GM19043 (cell line): ENCODE measurements around the gene FGGY.

Experiments used
- ATAC-seq: cut with Tn5 transposase; IDR thresholded peaks from one replicate; pipeline ENCODE4 v1.9.1; 2021; ENCODE audit warnings: low read depth; ENCODE audit not compliant: unreplicated experiment

FGGY gene

DNA sequence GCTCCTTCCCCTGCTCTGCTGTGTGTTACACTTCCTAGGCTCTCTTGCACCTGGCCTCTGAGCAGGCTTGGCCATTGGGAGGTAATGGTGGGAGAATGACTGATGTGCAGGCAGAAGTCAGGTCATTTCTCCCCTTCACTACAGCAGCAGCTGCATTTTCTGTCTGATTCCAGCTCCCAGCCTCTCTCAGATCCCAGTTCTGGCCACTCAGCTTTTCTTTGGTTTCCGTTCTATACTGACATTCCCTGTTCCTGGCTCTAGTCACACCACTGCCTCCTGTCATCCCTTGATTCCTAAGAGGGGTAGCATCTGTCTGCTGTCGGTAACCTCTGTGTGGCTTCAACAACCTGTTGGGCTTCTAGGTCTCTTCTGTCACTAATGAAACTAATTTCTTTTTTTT lies 390.2 kb downstream of the FGGY start:
- ATAC-seq, result no peak

DNA sequence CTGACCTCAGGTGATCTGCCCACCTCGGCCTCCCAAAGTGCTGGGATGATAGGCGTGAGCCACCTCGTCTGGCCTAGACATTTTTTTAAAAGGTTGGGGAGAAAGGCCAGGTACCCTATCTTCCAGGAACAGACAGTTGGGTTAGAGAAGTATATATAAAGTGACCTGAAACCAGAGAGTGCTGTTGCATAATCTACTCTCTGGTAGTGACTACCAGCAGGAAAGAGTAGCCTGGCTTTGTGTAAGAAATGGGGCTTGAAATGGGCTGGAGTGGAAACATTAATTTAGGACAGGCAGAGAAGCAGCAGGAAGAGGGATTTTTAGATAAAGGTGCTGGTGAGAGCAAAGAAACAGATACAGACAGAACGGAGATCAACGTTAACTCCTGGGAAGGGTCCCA lies 392.1 kb downstream of the FGGY start:
- no peak for ATAC-seq

DNA sequence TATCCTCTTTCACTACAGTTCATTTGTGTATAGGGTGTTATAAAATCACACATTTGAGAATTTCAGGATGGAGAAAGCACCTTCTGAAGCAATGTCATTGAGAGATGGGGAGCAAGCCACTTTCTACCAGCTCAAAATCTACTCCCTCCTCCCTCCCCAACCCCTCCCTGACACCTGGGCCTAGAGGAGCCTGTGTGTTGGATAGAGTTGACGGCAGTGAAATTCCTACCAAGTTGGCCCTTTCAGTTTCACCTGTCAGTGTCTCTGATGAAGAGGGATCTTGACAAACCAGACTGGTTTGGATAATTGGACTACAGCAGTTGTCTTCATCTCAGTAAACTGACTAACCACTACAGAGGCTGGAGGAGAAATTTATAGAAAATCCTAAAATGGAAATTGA lies 392.8 kb downstream of the FGGY start:
- no peak for ATAC-seq

DNA sequence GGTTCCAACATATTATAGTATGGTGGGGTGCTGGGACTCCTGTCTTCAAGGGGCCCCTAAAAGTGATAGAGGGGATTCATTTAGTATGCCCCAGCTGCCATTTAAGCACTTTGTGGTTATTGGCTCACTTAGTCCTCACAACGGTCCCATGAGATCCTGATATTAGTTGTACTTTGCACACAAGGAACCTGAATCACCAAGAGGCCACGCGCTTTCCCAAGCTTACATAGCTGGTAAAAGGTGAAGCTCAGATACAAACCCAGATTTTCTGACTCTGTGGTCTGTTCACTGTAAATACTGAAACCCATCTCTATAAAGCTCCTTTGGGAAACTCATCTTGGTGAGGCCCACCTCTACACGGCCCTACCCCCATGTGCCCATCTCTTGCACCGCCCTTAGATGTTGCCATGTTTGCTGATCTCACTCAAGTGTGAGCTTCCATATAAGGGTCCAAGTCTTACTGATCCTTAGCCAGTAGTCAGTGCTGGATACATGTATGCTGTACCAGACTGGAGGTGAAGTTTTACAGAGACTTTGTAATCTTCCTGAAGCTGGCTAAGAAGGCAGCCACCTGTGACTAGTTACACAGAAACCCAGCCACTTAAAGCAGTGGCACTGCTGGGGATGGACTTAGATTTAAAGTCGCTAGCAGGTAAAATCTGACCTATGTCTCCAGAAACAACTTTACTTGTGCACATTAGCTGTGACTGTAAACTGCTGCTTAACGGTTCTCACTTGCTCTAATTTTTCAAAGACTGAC lies 393.5 kb downstream of the FGGY start:
- ATAC-seq, result no peak

DNA sequence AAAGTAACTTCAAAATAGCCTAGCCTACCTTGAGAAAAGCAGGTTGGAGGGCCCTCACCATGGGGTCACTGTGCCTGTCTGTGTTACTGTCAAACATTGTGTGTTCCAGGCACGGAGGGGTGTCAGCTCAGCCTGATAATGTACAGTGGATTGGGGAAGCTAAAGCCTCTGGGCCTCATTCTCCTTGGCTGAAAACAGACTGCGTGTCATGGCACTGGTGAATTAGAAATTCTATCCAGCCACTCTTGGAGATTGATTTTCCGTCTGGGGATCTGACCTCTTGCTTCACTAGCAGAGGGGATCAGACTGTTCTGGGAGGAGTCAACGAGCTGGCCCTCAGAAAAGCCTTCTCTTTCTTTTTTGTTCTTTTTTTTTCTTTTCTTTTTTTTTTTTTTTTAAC lies 394.4 kb downstream of the FGGY start:
- ATAC-seq, result no peak

DNA sequence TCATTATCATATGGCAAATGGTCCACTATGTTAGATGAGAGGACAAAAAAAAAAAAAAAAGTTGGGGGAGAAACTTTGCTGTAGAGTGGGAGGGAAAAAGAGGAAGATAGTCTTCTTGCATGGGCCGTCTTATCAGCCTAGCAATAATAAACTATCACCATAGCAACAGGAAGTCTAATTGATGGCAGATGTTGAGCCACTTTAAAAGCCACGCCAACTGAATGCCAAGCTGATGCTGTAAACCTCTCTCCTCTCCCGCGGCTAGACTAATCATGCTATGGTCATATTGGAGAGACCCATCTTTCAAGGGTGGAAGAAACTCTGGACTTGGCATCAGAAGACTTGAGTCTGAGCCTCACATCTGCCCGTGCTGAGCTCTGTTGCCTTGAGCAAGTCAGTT lies 395.7 kb downstream of the FGGY start:
- no peak for ATAC-seq

DNA sequence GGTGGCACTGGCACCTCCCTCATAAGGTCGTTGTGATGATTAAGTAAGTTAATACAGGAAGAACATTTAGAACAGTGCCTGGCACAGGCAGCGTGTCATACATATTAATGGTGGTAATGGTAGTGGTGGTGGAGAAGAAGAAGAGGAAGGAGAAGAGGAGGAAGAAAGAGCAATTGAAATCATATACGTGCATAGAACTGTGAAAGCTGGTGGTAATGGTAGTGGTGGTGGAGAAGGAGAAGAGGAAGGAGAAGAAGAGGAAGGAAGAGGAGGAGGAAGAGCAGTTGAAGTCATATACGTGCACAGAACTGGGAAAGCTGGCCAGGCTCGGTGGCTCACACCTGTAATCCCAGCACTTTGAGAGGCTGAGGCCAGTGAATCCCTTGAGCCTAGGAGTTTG lies 396.5 kb downstream of the FGGY start:
- no peak for ATAC-seq

DNA sequence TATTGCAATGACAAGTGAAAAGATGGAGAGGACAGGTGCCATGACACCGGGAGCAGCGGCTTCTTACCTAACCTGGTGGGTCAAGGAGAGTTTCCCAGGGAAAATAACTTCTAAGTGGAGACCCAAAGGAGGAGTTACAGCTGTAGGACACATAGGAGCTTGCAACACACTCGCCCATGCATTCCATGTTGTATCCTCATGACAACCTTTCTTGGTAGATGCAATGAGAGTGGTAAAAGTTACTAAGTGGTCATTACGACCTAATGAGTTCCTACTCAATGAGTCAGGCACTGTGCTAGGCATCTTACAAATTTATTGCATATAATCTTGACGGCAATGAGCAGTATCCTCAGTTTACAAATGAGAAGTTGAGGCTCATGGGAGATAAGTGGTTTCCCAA lies 398.4 kb downstream of the FGGY start:
- ATAC-seq, result no peak

DNA sequence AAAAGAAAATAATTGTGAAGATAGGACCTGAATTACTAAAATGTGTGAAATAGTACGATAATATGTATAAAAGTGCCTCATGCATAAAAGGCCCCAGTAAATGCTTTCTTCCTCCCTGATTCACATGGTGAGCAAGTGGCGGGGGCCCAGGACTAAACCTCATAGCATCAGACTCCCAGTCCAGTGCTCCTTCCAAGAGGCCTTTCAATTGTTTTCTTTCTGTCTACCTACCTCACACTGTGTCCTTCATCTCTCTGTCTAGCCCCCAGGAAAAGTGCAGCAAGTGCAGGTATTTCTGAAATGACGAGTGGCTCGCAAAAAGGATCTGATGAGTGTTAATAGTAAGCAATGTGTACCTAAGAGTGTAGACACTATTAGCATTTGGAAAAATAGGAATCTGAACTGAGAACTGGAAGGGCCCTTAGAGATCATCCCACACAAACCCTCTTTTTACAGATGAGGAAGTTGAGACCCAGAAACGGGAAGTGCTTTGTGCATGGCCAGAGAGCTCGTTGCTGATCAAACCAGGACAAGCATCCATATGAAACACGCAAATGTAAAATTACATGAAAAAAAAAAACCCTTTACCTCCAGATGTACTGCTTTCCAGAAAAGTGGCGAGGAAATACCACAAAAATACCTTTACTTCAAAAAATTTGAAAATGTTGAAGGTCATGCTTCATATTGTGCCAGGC lies 399.7 kb downstream of the FGGY start:
- ATAC-seq, result peak; percentile 24

DNA sequence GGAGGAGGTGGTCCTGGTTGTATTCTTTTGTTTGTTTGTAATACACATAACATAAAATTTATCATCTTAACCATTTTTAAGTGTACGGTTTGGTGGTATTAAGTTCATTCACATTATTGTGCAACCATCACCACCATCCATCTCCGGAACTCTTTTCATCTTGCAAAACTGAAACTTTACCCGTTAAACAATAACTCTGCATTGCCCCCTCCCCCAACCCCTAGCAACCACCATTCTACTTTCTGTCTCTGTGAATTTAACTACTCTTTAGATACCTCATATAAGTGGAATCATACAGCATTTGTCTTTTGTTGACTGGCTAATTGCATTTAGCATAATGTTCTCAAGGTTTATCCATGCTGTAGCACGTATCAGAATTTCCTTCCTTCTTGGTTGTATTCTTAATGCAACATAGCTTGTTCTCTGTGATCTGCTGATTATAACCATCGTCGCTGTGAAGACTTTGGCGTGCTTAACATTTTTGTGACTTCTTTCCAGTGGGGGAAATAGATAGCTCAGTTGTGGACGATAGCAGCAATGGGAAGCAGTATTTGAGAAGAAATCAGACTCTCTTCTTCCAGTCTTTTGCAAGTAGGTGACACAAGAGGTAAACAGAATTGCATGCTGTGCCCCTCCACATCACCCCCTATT lies 400.4 kb downstream of the FGGY start:
- ATAC-seq, result peak; percentile 76

DNA sequence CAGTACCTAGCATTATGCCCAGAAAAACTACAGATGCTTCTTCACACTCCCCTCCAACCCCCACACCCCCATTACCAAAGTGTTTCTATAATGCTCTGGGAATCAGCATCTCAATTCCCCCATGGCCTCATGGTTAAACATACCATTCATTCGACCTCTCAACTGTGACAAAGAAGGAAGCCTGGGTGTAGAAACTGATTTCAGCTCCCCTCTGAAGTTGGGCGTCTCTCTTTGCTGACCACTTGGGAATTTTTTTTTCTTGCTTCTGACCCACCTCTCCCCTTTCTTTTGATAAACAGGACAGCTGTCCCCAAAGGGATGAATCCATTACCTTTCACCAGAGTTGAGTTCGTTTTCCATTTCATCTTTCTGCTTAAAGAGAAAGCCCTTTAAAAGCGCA lies 401.5 kb downstream of the FGGY start:
- ATAC-seq, result no peak

DNA sequence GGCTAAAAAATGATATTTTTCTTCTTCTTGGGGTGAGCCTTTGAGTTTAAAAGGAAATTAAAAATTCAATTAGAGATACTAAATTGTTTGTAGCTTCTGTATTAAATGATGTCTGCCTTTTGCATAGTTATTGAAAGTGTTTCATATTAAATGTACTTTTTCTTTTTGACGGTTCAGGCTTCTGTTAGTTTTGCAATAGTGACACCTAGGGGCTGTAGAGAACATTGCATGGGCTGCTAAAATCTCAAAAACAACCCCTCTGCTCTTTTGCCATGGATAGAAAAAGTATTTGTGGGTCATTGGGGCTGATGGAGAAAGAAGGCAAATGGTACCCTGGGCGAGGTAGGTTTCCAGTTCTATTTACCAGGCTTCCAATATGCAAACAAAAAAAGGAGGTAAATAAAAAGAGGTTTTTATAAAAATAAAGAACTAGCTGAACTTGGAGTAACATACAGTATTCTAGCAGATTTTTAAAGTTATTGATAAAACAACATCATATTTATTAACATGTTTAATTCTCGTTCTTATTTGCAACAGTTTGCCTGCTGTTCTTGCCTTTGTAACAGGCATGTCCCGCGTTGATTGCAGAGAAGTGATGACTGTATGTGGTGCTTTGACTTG lies 402.4 kb downstream of the FGGY start:
- no peak for ATAC-seq

DNA sequence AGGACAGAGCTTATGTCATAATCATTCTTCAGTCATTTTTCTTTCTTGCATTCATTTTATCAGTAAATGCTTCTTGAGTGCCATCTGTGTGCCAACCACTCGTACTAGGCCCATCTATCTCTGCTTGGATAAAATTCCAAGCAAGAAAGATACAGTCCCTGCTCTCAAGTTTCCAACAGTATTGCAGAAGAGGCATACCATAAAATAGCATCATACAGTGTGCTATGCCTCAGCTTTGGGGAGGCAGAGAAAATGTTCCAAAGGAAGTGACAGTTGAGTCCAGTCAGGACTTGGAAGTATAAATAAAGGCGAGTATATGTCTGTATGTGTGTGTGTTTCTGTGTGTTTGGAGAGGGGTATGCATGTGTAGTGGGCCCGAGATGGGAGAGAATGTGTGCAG lies 404.5 kb downstream of the FGGY start:
- ATAC-seq, result no peak

DNA sequence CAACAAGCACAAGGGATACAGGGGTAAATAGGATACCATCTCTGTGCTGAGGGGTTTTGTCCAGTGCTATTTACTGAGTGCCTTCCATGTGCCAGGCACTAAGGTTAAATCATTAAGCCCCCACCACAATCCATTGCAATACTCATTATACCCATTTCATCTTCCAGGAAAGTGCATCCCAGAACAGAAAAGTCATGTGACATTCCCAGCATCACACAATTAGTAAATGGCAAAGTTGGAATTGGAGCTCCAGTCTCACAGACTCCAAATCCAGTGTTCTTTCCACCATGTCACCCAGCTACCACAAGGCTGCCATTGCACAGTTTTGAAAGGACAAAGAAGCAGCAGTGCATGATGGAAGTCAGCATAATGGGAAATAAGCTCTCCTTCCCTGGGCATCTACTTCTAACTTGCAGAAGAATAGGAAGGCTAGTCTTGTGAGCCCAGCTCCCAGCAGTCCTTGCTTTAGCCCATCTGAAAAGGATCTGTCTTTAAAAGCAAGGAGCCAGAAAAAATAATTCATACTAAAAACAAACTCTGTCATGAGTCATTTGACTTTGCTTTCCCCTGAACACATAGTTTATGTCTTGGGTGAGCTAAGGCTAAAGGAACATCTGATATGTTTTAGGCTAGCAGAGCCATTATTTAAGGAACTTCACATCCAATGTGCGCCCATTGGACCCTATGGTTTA lies 406.5 kb downstream of the FGGY start:
- no peak for ATAC-seq

DNA sequence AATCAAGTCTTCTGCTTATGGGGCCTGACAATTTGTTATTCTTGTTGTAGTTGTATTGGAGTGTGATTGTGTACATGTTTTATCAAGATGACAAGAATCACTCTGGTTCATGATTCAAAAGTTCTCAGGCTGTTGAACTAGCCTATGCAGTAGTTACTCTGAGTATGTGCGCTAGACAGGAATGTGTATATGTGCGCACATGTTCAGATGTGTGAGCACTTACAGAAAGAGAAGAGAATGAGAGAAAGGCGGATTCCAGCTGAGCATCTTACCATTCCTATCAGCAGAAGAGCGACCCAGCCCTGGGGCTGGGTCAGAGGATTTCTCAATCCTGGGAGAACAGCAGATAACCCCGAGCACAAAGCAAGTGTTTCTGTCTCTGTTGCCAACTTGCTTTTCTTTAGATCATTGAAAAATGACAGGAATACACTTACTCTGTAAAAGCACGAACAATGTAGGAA lies 407.1 kb downstream of the FGGY start:
- no peak for ATAC-seq

DNA sequence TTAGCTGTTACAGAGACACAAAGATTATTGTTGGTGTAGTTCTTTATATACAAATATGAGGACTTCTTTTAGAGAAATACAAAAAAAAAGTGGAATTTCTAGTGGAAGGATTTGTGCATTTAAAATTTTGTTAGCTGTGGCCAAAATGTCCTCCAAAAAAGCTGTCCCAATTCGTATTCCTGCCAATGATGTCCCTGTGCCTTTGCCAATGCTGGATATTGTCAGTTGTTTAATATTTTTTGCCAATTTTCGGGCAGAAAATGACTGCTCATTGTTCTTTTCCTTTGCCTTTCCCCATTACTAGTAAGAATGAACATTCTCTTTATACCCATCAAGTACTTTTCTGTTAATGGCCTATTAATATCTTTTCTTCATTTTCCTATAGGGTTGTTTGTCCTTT lies 407.8 kb downstream of the FGGY start:
- ATAC-seq, result no peak

DNA sequence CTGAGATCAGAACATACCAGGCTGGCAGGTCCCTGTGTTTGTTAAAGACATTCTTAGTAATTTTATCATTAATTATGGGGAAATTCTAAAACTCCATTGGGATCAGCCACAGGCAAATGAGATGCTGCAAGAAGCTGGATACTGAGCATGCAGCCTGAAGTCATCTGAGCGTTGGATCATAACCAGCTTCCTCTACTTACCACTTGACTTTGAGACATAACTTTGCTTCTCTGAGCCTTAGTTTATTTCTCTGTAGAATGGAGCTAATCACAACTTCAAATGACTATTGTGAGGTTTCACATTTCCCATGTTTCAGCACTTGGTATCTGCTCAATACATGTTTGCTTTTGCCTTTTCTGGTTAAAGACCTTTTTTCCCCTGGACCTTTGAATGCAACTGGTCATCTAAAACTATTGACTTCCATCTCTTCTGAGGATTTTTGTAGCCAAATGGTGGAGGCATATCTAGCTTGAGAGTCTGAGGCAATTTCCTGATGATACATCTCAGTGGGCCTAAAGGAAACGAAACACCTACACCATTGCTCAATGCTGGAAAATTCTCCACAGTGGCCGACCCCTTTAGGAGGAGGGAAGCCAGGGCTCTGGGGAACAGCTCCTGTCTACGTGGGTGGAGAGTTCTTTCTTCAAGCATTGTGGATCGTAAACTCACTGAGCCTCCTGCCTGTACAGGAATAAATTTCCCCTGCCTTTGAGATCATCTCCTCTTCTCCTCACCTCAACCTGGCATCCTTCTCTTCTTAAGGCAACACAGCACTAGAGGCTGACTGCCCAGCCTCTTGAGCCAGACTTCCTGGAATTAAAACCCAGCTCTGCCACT lies 408.8 kb downstream of the FGGY start:
- ATAC-seq, result no peak

DNA sequence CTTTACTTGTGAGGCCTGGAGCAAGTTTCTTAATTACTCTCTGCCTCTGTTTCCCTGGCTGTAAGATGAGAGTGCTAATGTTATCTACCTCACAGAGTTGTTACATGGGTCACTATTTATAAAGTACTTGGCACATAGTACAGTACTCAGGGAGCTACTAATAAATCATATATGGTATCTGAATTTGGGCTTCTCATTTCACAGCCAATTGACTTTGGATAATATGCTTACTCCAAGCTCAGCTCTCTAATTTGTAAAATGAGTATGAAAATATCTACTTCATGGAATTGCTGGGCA lies 409.4 kb downstream of the FGGY start:
- no peak for ATAC-seq

DNA sequence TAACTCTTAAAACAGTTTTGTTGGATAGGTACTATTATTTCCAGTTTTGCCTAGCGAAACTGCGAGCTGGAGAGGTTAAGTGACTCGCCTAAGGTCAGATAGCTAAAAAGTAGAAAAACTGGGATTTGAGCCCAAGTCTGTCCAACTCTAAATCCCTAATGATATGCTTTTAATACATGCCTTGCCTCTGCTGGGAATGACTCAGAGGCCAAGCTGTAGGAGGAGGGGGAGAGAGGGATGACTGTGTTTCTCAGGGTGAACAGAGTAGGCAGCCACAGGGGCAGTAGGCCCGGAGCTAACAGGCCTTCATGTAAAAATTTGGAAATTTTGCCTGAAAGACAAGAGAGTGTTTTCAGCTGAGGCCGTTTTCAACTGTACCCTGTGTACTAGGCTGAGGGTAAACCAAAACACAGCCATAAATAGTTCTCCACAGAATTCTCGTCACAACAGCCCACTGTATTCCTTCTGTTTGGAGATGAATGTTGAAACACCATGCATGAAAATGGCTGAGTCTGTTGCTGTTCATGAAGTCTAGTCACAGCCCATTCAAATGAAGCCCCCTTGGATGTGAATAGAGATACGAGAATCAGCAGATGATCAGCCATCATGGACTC lies 410.4 kb downstream of the FGGY start:
- ATAC-seq, result no peak

DNA sequence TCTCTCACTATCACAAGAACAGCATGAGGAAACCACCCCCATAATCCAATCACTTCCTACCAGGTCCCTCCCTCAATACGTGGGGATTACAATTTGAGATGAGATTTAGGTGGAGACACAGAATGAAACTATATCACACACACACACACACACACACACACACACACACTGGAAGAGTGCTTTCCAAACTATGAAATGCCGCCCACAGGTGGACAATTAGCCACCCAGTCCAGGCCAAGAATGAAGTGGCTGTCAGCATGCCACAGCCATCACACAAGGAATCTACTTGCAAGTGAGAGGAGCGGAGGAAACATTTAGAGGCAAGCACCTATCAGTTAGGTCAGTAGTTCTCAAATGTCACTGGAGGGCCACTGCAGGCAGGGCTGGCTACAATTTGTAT lies 412.4 kb downstream of the FGGY start:
- ATAC-seq, result no peak
